ENCODE measurements around the gene PPFIA1. TPM values are rescaled to one million over a fixed set of nuclear protein-coding genes. Genes with fewer than 3 reads are reported as not detected.

The PPFIA1 gene
- total RNA-seq, 2 experiments from 2014 or later = 34.3 to 42.0 TPM

DNA sequence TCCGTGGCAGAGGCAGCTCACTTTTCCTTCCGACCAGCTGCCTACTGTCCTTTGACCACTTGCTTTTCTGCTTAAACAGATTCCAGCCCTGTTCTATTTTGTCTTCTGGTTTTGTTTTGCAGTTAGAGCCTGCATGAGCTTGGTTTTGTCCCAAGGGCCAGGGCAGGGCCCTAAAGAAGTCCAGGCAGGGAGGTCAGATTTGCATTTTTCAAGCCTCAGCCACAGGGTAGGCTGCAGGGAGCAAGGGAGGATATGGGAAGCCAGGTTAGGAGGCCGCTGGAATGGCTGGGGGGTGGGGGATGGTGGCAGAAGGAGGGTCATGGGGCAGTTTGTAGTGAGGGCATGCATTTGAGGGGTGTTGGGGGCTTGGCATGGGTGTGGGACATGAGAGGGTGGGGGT lies 44.3 kb upstream of the PPFIA1 start:
- Histone ChIP-seq H3K27me3 (ENCODE audit: control insufficient read depth in 1 of 2, insufficient read depth in 2 of 2, low read length in 2 of 2) (no peaks in the 10 kb centered on the region), H3K4me1 (ENCODE audit: insufficient read depth, low read length) (no peaks in the 10 kb centered on the region), H3K27ac (ENCODE audit: low read depth in 1 of 2, low read length in 2 of 2) (no peak overlapping the region), H3K9me3 (ENCODE audit: control insufficient read depth in 1 of 2, insufficient read depth in 1 of 2, low read length in 2 of 2) (no peaks in the 10 kb centered on the region), H3K36me3 (ENCODE audit: insufficient read depth, low read length) (no peaks in the 10 kb centered on the region), H3K4me3 (ENCODE audit: low read length) (no peak overlapping the region)
- Mint-ChIP-seq H3K4me1 (ENCODE audit: low read depth) (no peaks in the 10 kb centered on the region), H3K9me3 (no peaks in the 10 kb centered on the region), H3K27me3 (no peaks in the 10 kb centered on the region), H3K4me3 (no peak overlapping the region), H3K27ac (no peak overlapping the region), H3K36me3 (ENCODE audit: low read depth) (no peaks in the 10 kb centered on the region)
- CTCF ChIA-PET = interaction anchor here (0.5 kb wide), 1 partner anchor 1388 kb away, joined by 3 read pairs; no protein-coding TSS in a partner anchor
- DNase-seq = no peak
- intact Hi-C loops (cut with DNase I, micrococcal nuclease) = no loop called here
- no peak for ATAC-seq (ENCODE audit: poor library complexity)
- TF ChIP-seq, protein P1, sequence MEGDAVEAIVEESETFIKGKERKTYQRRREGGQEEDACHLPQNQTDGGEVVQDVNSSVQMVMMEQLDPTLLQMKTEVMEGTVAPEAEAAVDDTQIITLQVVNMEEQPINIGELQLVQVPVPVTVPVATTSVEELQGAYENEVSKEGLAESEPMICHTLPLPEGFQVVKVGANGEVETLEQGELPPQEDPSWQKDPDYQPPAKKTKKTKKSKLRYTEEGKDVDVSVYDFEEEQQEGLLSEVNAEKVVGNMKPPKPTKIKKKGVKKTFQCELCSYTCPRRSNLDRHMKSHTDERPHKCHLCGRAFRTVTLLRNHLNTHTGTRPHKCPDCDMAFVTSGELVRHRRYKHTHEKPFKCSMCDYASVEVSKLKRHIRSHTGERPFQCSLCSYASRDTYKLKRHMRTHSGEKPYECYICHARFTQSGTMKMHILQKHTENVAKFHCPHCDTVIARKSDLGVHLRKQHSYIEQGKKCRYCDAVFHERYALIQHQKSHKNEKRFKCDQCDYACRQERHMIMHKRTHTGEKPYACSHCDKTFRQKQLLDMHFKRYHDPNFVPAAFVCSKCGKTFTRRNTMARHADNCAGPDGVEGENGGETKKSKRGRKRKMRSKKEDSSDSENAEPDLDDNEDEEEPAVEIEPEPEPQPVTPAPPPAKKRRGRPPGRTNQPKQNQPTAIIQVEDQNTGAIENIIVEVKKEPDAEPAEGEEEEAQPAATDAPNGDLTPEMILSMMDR (IDR thresholded peaks at IDR 0.05) = no peak
- POLR2A ChIA-PET = no interaction called here

DNA sequence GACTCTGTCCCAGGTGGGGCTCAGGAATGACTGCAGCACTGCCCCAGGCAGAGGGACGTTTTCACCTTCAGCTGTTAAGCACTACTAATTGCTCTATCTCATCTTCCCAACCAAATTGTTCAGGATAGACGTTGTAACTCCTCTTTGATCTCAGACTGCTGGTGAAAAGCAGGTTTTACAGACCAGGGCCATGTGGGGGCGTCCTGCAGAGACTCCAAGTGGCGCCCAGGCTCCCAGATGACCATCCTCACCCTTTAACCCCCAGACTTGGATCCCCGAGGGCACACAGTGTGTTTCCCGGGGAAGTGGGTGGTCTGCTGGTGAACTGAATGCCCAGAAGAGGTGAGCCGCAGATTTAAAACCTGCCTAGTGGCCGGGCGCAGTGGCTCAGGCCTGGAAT lies 43.5 kb upstream of the PPFIA1 start:
- Histone ChIP-seq H3K27ac (ENCODE audit: low read depth in 1 of 2, low read length in 2 of 2) (no peak overlapping the region), H3K36me3 (ENCODE audit: insufficient read depth, low read length) (no peaks in the 10 kb centered on the region), H3K4me1 (ENCODE audit: insufficient read depth, low read length) (no peaks in the 10 kb centered on the region), H3K4me3 (ENCODE audit: low read length) (no peak overlapping the region), H3K27me3 (ENCODE audit: control insufficient read depth in 1 of 2, insufficient read depth in 2 of 2, low read length in 2 of 2) (no peaks in the 10 kb centered on the region), H3K9me3 (ENCODE audit: control insufficient read depth in 1 of 2, insufficient read depth in 1 of 2, low read length in 2 of 2) (no peaks in the 10 kb centered on the region)
- TF ChIP-seq, protein P1 (IDR thresholded peaks at IDR 0.05) = no peak
- Mint-ChIP-seq H3K4me3 (no peak overlapping the region), H3K27me3 (no peaks in the 10 kb centered on the region), H3K9me3 (no peaks in the 10 kb centered on the region), H3K4me1 (ENCODE audit: low read depth) (no peaks in the 10 kb centered on the region), H3K36me3 (ENCODE audit: low read depth) (no peaks in the 10 kb centered on the region), H3K27ac (no peak overlapping the region)
- no peak for DNase-seq
- CTCF ChIA-PET = no interaction called here
- POLR2A ChIA-PET = no interaction called here
- intact Hi-C loops (cut with DNase I, micrococcal nuclease) = no loop called here
- no peak for ATAC-seq (ENCODE audit: poor library complexity)

DNA sequence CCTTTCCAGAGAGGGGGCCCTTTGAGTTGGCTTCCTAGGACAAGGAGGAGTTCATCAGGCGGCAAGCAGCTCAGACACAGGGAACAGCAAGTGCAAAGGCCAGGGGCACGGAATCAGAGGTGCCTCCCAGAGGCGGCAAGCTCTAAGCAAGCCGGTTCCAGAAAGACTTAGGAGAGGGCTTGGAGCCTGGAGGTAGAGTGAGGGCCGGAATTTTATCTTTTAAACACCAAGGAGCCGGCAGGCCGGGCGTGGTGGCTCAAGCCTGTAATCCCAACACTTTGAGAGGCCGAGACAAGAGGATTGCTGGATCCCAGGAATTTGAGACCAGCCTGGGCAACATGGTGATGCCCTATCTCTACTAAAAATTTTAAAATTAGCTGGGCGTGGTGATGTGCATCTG lies 40.8 kb upstream of the PPFIA1 start:
- H3K27me3 Mint-ChIP-seq = peaks cover 5% of the 10 kb centered on the region

More for the DNA sequence above, 40.8 kb upstream of the PPFIA1 start:
- Histone ChIP-seq H3K27ac (ENCODE audit: low read depth in 1 of 2, low read length in 2 of 2) (no peak overlapping the region), H3K27me3 (ENCODE audit: control insufficient read depth in 1 of 2, insufficient read depth in 2 of 2, low read length in 2 of 2) (peaks cover 0 to 3% of the 10 kb centered on the region in 2 experiments), H3K4me1 (ENCODE audit: insufficient read depth, low read length) (no peaks in the 10 kb centered on the region), H3K36me3 (ENCODE audit: insufficient read depth, low read length) (no peaks in the 10 kb centered on the region), H3K9me3 (ENCODE audit: control insufficient read depth in 1 of 2, insufficient read depth in 1 of 2, low read length in 2 of 2) (peaks cover 0 to 3% of the 10 kb centered on the region in 2 experiments), H3K4me3 (ENCODE audit: low read length) (no peak overlapping the region)
- ChIA-PET CTCF (no interaction called here), POLR2A (no interaction called here)
- intact Hi-C loops (cut with DNase I, micrococcal nuclease) = no loop called here
- no peak overlapping the region for H3K4me3 Mint-ChIP-seq
- no peak overlapping the region for H3K27ac Mint-ChIP-seq
- H3K4me1 Mint-ChIP-seq (ENCODE audit: low read depth) = no peaks in the 10 kb centered on the region
- ATAC-seq (ENCODE audit: poor library complexity) (no peak), DNase-seq (no peak)
- no peaks in the 10 kb centered on the region for H3K9me3 Mint-ChIP-seq
- H3K36me3 Mint-ChIP-seq (ENCODE audit: low read depth) = no peaks in the 10 kb centered on the region
- TF ChIP-seq, protein P1 (IDR thresholded peaks at IDR 0.05) = no peak
